Panc1 (cell line): Measurements from ENCODE around the gene CHST11. TPM values are rescaled to one million over a fixed set of nuclear protein-coding genes. Genes with fewer than 3 reads are reported as not detected.

Experiments
- ATAC-seq: fragments of 200-7000 bp; cut with Tn5 transposase; 2 replicates; pipeline ENCODE4 v1.9.1; 2020; ENCODE audit warnings: mild to moderate bottlenecking, moderate library complexity
- BruUV-seq: library from RNA; stranded (reverse); fragments of 400-500 nt; replicated peaks from 2 replicates; lab custom pipeline; 2021; lab: Mats Ljungman, UMichigan
- CTCF ChIA-PET: fragments of 300-600 bp; sonication (Branson Sonifier 250); formaldehyde crosslinking; loops from one replicate; lab custom pipeline; 2022; ENCODE audit warnings: antibody characterized with exemption; lab: Charles Lee
- POLR2A ChIA-PET: fragments of 300-600 bp; sonication (Branson Sonifier 250); formaldehyde crosslinking; loops from one replicate; lab custom pipeline; 2022; ENCODE audit warnings: antibody characterized with exemption; lab: Charles Lee
- DNase-seq: peaks from one replicate; pipeline ENCODE4 v3.0.0-alpha.2; 2010; ENCODE audit warnings: low read depth, low spot score
- H3K27ac ChIP-seq: 2 replicates; pipeline ENCODE4 v1.5.1; 2011; ENCODE audit warnings: mild to moderate bottlenecking, low read length, inconsistent platforms
- H3K27me3 ChIP-seq: fragments of 200-500 bp; sonication (Bioruptor generic); 2 replicates; pipeline ENCODE4 v1.6.0; 2014; ENCODE audit warnings: low read length, inconsistent platforms; ENCODE audit not compliant: control insufficient read depth, insufficient read depth
- H3K36me3 ChIP-seq: fragments of 200-500 bp; sonication (Bioruptor generic); 2 replicates; pipeline ENCODE4 v1.5.1; 2014; ENCODE audit warnings: inconsistent platforms, mild to moderate bottlenecking, low read length, moderate library complexity; ENCODE audit not compliant: control insufficient read depth, insufficient read depth
- H3K4me1 ChIP-seq: 2 replicates; pipeline ENCODE4 v1.5.1; 2011; ENCODE audit warnings: inconsistent platforms, mild to moderate bottlenecking, low read length, moderate library complexity; ENCODE audit not compliant: control insufficient read depth, insufficient read depth
- H3K4me3 ChIP-seq, 2 experiments: 2 replicates each; pipeline ENCODE4 v1.5.1; 2011 to 2012; ENCODE audit warnings: low read depth in 2 of 2, low read length in 2 of 2, mild to moderate bottlenecking in 2 of 2, inconsistent platforms in 1 of 2, moderate library complexity in 1 of 2
- H3K9me3 ChIP-seq: fragments of 200-500 bp; sonication (Bioruptor generic); 2 replicates; pipeline ENCODE4 v1.5.1; 2014; ENCODE audit warnings: low read depth, mild to moderate bottlenecking, inconsistent platforms, low read length, moderate library complexity; ENCODE audit not compliant: control insufficient read depth, insufficient read depth
- CTCF ChIP-seq: fragments of 450-650 bp; IDR thresholded peaks from 2 replicates; pipeline ENCODE4 v1.5.1; 2017; ENCODE audit warnings: mild to moderate bottlenecking
- REST ChIP-seq, 2 experiments: IDR thresholded peaks; 2 replicates each; pipeline ENCODE4 v1.6.1; 2011 to 2012; ENCODE audit warnings: low read depth in 2 of 2, control low read depth in 1 of 2, low read length in 1 of 2, mild to moderate bottlenecking in 1 of 2, moderate library complexity in 1 of 2; ENCODE audit not compliant: insufficient read depth in 1 of 2
- SIN3A ChIP-seq: IDR thresholded peaks from 2 replicates; pipeline ENCODE4 v1.6.1; 2012; ENCODE audit warnings: low read depth, mild to moderate bottlenecking, low read length, moderate library complexity, borderline replicate concordance; ENCODE audit not compliant: insufficient read depth
- TCF7L2 ChIP-seq: IDR thresholded peaks from 2 replicates; pipeline ENCODE4 v1.6.1; 2011; ENCODE audit warnings: mild to moderate bottlenecking, low read depth, low read length, inconsistent platforms
- in situ Hi-C: cut with HindIII; loops from 2 replicates; pipeline ENCODE4 v1.10.0; 2016; ENCODE audit warnings: low sequenced_read_pairs, low pct_unique_long_range_greater_than_20kb
- intact Hi-C: fragments of 100-400 bp; cut with micrococcal nuclease; formaldehyde crosslinking; loops from one replicate; pipeline ENCODE4 v1.10.0; 2022; ENCODE audit not compliant: unreplicated experiment
- total RNA-seq: library from RNA; stranded (reverse); gene quantifications from one replicate; pipeline ENCODE4 v1.2.1, GENCODE V29; 2021; ENCODE audit not compliant: unreplicated experiment

CHST11 gene
- total RNA-seq, 1 experiment from 2014 or later, result 11.4 TPM

- in situ Hi-C loops (no loop called here), intact Hi-C loops (no loop called here)
- Histone ChIP-seq H3K4me3 (no peak overlapping the region), H3K9me3 (no peaks in the 10 kb centered on the region), H3K4me1 (no peaks in the 10 kb centered on the region), H3K27me3 (no peaks in the 10 kb centered on the region; the same call in 1 of the 2 replicates), H3K27ac (no peak overlapping the region), H3K36me3 (no peaks in the 10 kb centered on the region)
- no peak for DNase-seq
- TF ChIP-seq CTCF, result no peak
- TF ChIP-seq REST (IDR thresholded peaks at IDR 0.05; ENCODE audit: insufficient read depth in 1 of 2, low read depth in 2 of 2, low read length in 1 of 2), result no peak
- TF ChIP-seq SIN3A, result no peak
- TF ChIP-seq TCF7L2, result no peak
- POLR2A ChIA-PET, result no interaction called here
- no TSS peak for BruUV-seq
- ATAC-seq, result no peak
- CTCF ChIA-PET, result no interaction called here
Measured at GRCh38 chr12:104649921-104650320, 193.2 kb downstream of the CHST11 start.

- Histone ChIP-seq H3K27me3 (no peaks in the 10 kb centered on the region; the same call in 1 of the 2 replicates), H3K36me3 (no peaks in the 10 kb centered on the region), H3K4me1 (no peaks in the 10 kb centered on the region), H3K9me3 (no peaks in the 10 kb centered on the region), H3K27ac (no peak overlapping the region), H3K4me3 (no peak overlapping the region)
- in situ Hi-C loops, result no loop called here
- ATAC-seq, result no peak
- ChIA-PET POLR2A (no interaction called here), CTCF (no interaction called here)
- no peak for TF ChIP-seq REST (IDR thresholded peaks at IDR 0.05; ENCODE audit: insufficient read depth in 1 of 2, low read depth in 2 of 2, low read length in 1 of 2)
- BruUV-seq, result no TSS peak
- no peak for DNase-seq
- intact Hi-C loops, result no loop called here
Measured at GRCh38 chr12:104650541-104650940, 193.8 kb downstream of the CHST11 start.
